ENCODE data around the gene OPN5. TPM values are rescaled to one million over a fixed set of nuclear protein-coding genes. Genes with fewer than 3 reads are reported as not detected.

The OPN5 gene
- total and polyA plus RNA-seq, 12 donors = 0.16 TPM; not detected in 11

DNA sequence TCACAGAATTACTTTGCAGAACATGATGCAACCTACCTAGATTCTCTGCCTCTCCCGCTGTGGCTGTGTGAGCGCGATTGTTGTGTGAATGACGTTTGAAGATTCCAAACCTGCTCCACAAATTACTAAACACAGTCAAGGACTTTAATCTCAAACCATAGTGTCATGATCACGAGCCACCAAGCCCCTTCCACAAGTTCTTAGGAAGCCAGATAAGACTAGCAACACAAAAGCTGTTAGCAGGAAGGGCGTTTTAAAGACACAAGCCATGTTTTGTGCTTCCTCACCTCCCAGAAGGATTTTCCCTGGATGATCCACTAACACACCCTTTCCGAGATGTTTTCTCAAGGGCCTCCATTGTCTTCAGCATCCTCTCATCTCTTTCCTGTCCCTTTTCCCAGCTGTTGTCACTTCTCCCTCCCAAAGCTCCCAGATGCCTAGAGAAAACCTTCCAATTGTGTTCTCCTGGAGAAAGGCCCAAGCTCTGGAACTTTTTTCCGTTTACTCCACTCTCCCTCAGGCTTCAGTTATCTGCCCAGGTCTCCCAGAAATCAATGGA, 12.8 kb downstream of the OPN5 start:
- intact Hi-C loops (cut with DNase I) = loop anchor here in 1 of 2 donors (10.0 kb wide), 1 partner anchor 970 kb away; no protein-coding TSS in a partner anchor
- 67 to 84% (median 80%) methylated on average over 8 of the region's 8 CpGs for WGBS, 4 donors
- Histone ChIP-seq H3K36me3 (replicated peaks in 1 of 2) (no peaks in the 10 kb centered on the region), H3K9me3 (replicated peaks in 1 of 3) (no peaks in the 10 kb centered on the region), H3K27me3 (no peaks in the 10 kb centered on the region), H3K27ac (no peak overlapping the region), H3K4me1 (replicated peaks in 1 of 2) (no peaks in the 10 kb centered on the region), H3K4me3 (no peak overlapping the region)
- TF ChIP-seq POLR2A (IDR thresholded peaks at IDR 0.05) = no peak
- TF ChIP-seq, protein P1, sequence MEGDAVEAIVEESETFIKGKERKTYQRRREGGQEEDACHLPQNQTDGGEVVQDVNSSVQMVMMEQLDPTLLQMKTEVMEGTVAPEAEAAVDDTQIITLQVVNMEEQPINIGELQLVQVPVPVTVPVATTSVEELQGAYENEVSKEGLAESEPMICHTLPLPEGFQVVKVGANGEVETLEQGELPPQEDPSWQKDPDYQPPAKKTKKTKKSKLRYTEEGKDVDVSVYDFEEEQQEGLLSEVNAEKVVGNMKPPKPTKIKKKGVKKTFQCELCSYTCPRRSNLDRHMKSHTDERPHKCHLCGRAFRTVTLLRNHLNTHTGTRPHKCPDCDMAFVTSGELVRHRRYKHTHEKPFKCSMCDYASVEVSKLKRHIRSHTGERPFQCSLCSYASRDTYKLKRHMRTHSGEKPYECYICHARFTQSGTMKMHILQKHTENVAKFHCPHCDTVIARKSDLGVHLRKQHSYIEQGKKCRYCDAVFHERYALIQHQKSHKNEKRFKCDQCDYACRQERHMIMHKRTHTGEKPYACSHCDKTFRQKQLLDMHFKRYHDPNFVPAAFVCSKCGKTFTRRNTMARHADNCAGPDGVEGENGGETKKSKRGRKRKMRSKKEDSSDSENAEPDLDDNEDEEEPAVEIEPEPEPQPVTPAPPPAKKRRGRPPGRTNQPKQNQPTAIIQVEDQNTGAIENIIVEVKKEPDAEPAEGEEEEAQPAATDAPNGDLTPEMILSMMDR (IDR thresholded peaks at IDR 0.05) = no peak
- DNase-seq = no peak

DNA sequence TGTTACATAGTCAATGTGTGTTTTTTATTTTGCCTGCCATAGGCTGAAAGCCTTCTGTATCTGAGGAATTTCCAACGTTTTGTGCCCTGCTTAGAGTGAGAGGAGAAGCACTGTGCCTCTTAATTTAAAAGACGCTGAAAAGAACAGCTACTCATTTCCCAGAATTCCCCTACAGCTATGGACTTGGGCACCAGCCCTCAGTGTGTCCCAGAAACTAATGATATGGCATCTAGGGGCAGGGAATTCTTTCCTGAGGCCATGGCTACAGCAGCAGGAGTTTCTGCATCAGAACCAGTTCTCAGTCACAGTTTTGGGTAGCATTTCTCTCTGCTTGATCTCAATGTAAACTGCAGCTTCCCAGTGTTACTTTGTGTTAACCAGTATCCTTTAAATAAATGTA, 20.2 kb downstream of the OPN5 start:
- TF ChIP-seq, protein P1 (IDR thresholded peaks at IDR 0.05) = no peak
- no peak for TF ChIP-seq POLR2A (IDR thresholded peaks at IDR 0.05)
- 26 to 42% (median 35%) methylated on average over 2 of the region's 2 CpGs for WGBS, 4 donors
- Histone ChIP-seq H3K9me3 (replicated peaks in 1 of 3) (no peaks in the 10 kb centered on the region), H3K27ac (no peak overlapping the region), H3K27me3 (no peaks in the 10 kb centered on the region), H3K36me3 (replicated peaks in 1 of 2) (no peaks in the 10 kb centered on the region), H3K4me3 (no peak overlapping the region), H3K4me1 (replicated peaks in 1 of 2) (no peaks in the 10 kb centered on the region)
- no peak for DNase-seq
- intact Hi-C loops (cut with DNase I) = no loop called here

DNA sequence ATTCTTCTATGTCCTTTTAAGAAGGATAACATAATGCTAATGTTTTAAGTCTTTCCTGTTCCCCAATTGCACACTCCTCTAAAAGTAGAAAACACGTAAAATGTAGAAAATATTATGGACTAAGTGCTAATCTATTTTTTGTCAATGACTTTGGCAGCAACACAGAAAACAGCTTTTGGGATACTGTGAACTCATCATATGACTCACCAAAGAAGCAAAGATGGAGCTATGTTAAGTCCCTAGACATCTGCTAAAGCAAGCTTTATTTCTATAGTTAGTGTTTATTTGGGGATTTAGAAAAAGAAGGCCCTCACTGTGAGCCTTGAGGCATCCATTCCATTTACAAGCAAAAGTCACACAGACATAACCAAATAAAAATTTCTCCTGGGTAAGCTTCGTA, 23.0 kb downstream of the OPN5 start:
- Histone ChIP-seq H3K27me3 (no peaks in the 10 kb centered on the region), H3K9me3 (replicated peaks in 1 of 3) (no peaks in the 10 kb centered on the region), H3K4me3 (no peak overlapping the region), H3K27ac (no peak overlapping the region), H3K4me1 (replicated peaks in 1 of 2) (no peaks in the 10 kb centered on the region), H3K36me3 (replicated peaks in 1 of 2) (no peaks in the 10 kb centered on the region)
- intact Hi-C loops (cut with DNase I) = no loop called here
- 79 to 82% (median 82%) methylated on average over 2 of the region's 2 CpGs for WGBS, 4 donors
- TF ChIP-seq POLR2A (IDR thresholded peaks at IDR 0.05) = no peak
- TF ChIP-seq, protein P1 (IDR thresholded peaks at IDR 0.05) = no peak
- no peak for DNase-seq

DNA sequence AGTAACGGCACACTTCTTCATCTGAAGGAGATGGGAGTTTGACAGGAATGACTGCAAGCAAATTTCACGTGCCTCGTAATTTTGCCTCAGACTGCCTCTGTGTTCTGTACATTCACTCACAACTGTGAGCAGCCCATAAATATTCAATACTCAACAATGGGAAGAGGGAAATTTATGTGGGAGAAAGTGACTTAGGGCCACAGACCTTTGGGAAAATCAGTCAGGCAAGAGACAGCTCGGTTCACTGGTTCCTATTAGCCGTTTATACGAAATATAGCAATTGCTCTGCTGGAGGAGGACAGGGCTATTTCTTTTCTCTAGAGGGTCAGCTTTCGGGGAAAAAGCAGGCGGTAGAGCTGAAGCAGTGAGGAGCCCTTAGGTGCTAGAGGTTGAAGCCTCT, 28.0 kb downstream of the OPN5 start:
- no peaks in the 10 kb centered on the region for H3K27me3 ChIP-seq
- H3K9me3 ChIP-seq (replicated peaks in 1 of 3) = no peaks in the 10 kb centered on the region
- H3K36me3 ChIP-seq (replicated peaks in 1 of 2) = no peaks in the 10 kb centered on the region
- H3K4me1 ChIP-seq (replicated peaks in 1 of 2) = no peaks in the 10 kb centered on the region
- no peak for TF ChIP-seq POLR2A (IDR thresholded peaks at IDR 0.05)
- TF ChIP-seq, protein P1 (IDR thresholded peaks at IDR 0.05) = no peak
- H3K4me3 ChIP-seq = no peak overlapping the region
- WGBS, 4 donors = 48 to 56% (median 55%) methylated on average over 8 of the region's 8 CpGs
- DNase-seq = no peak
- H3K27ac ChIP-seq = no peak overlapping the region
- intact Hi-C loops (cut with DNase I) = no loop called here

Data from adrenal gland (tissue), 12 donors.